ENCODE data around the gene ACAP3. TPM values are rescaled to one million over a fixed set of nuclear protein-coding genes. Genes with fewer than 3 reads are reported as not detected.

Gene ACAP3
- total RNA-seq, 1 experiment from 2014 or later: 30.7 TPM

GRCh38 chr1:1302006-1302430 is 5.7 kb downstream of the ACAP3 start:
- CTCF ChIA-PET: no interaction called here
- no peak overlapping the region for H3K27ac ChIP-seq (ENCODE audit: low read length)

GRCh38 chr1:1300352-1300739 is 7.4 kb downstream of the ACAP3 start:
- TSS peak; percentile 67 for BruUV-seq (replicated peaks)
- ChIA-PET CTCF (interaction anchor here (0.6 to 0.9 kb wide), 2 partner anchors 8 to 9 kb away, joined by 3 to 4 read pairs; no protein-coding TSS in a partner anchor), POLR2A (no interaction called here)
- no peak overlapping the region for H3K27ac ChIP-seq (ENCODE audit: low read length)
- in situ Hi-C loops (cut with HindIII; ENCODE audit: low pct_unique_long_range_greater_than_20kb, low sequenced_read_pairs): no loop called here
- TF ChIP-seq CTCF (IDR thresholded peaks at IDR 0.05) (peak; percentile 47), TCF7L2 (IDR thresholded peaks at IDR 0.05; ENCODE audit: low read depth, low read length) (no peak)
- ATAC-seq (no peak), DNase-seq (ENCODE audit: low read depth, low spot score) (no peak)
- H3K36me3 ChIP-seq (ENCODE audit: control insufficient read depth, insufficient read depth, low read length): no peaks in the 10 kb centered on the region
- H3K9me3 ChIP-seq (ENCODE audit: control insufficient read depth, insufficient read depth, low read depth, low read length): no peaks in the 10 kb centered on the region
- peaks cover 18% of the 10 kb centered on the region for H3K4me1 ChIP-seq (ENCODE audit: control insufficient read depth, insufficient read depth, low read length)
- H3K27me3 ChIP-seq (ENCODE audit: control insufficient read depth, insufficient read depth, low read length): no peaks in the 10 kb centered on the region
- H3K4me3 ChIP-seq (ENCODE audit: low read depth in 2 of 2, low read length in 2 of 2): no peak overlapping the region
- intact Hi-C loops (cut with micrococcal nuclease; ENCODE audit: unreplicated experiment): no loop called here

More at GRCh38 chr1:1302006-1302430, 5.7 kb downstream of the ACAP3 start:
- ATAC-seq (0 out of 2 replicates have a peak, but pooled peaks have one; percentile 8), DNase-seq (ENCODE audit: low read depth, low spot score) (no peak)
- Histone ChIP-seq H3K27me3 (ENCODE audit: control insufficient read depth, insufficient read depth, low read length) (no peaks in the 10 kb centered on the region), H3K4me3 (ENCODE audit: low read depth in 2 of 2, low read length in 2 of 2) (no peak overlapping the region), H3K4me1 (ENCODE audit: control insufficient read depth, insufficient read depth, low read length) (peaks cover 33% of the 10 kb centered on the region), H3K36me3 (ENCODE audit: control insufficient read depth, insufficient read depth, low read length) (no peaks in the 10 kb centered on the region), H3K9me3 (ENCODE audit: control insufficient read depth, insufficient read depth, low read depth, low read length) (no peaks in the 10 kb centered on the region)
- intact Hi-C loops (cut with micrococcal nuclease; ENCODE audit: unreplicated experiment): no loop called here
- TF ChIP-seq POLR2AphosphoS5 (IDR thresholded peaks at IDR 0.05; ENCODE audit: low read depth, low read length) (no peak), CTCF (IDR thresholded peaks at IDR 0.05) (peak; percentile 87)
- POLR2A ChIA-PET: no interaction called here
- in situ Hi-C loops (cut with HindIII; ENCODE audit: low pct_unique_long_range_greater_than_20kb, low sequenced_read_pairs): no loop called here
- no TSS peak for BruUV-seq (replicated peaks)

GRCh38 chr1:1299686-1300351 is 7.9 kb downstream of the ACAP3 start:
- no peaks in the 10 kb centered on the region for H3K36me3 ChIP-seq (ENCODE audit: control insufficient read depth, insufficient read depth, low read length)
- H3K27ac ChIP-seq (ENCODE audit: low read length): no peak overlapping the region
- no peaks in the 10 kb centered on the region for H3K27me3 ChIP-seq (ENCODE audit: control insufficient read depth, insufficient read depth, low read length)
- CTCF ChIA-PET: interaction anchor here (0.6 to 0.9 kb wide), 2 partner anchors 8 to 9 kb away, joined by 3 to 4 read pairs; no protein-coding TSS in a partner anchor
- no peak overlapping the region for H3K4me3 ChIP-seq (ENCODE audit: low read depth in 2 of 2, low read length in 2 of 2)
- no peak for DNase-seq (ENCODE audit: low read depth, low spot score)
- TF ChIP-seq TCF7L2 (IDR thresholded peaks at IDR 0.05; ENCODE audit: low read depth, low read length): no peak
- TF ChIP-seq CTCF (IDR thresholded peaks at IDR 0.05): peak; percentile 76
- TF ChIP-seq REST (IDR thresholded peaks at IDR 0.05; ENCODE audit: insufficient read depth in 1 of 2, low read depth in 2 of 2, low read length in 1 of 2): 0 out of 4 replicates have a peak, but pooled peaks of 1 of the 2 experiments have one; percentile 18
- no peak for TF ChIP-seq SIN3A (IDR thresholded peaks at IDR 0.05; ENCODE audit: borderline replicate concordance, insufficient read depth, low read depth, low read length)
- TF ChIP-seq POLR2AphosphoS5 (IDR thresholded peaks at IDR 0.05; ENCODE audit: low read depth, low read length): no peak
- peak; percentile 40; the same call in 1 of the 2 replicates for ATAC-seq
- no peaks in the 10 kb centered on the region for H3K9me3 ChIP-seq (ENCODE audit: control insufficient read depth, insufficient read depth, low read depth, low read length)
- in situ Hi-C loops (cut with HindIII; ENCODE audit: low pct_unique_long_range_greater_than_20kb, low sequenced_read_pairs) (no loop called here), intact Hi-C loops (cut with micrococcal nuclease; ENCODE audit: unreplicated experiment) (no loop called here)
- no TSS peak for BruUV-seq (replicated peaks)
- peaks cover 12% of the 10 kb centered on the region for H3K4me1 ChIP-seq (ENCODE audit: control insufficient read depth, insufficient read depth, low read length)
- POLR2A ChIA-PET: no interaction called here

All from Panc1 (cell line).